ENCODE measurements around the gene TTC21A. TPM values are rescaled to one million over a fixed set of nuclear protein-coding genes. Genes with fewer than 3 reads are reported as not detected.
A peak's percentile ranks its signal among the peaks of the same experiment; 100 is the strongest.

TTC21A gene
- total RNA-seq, 4 donors from 2014 or later: 0.33 to 4.3 (median 1.1) TPM

DNA sequence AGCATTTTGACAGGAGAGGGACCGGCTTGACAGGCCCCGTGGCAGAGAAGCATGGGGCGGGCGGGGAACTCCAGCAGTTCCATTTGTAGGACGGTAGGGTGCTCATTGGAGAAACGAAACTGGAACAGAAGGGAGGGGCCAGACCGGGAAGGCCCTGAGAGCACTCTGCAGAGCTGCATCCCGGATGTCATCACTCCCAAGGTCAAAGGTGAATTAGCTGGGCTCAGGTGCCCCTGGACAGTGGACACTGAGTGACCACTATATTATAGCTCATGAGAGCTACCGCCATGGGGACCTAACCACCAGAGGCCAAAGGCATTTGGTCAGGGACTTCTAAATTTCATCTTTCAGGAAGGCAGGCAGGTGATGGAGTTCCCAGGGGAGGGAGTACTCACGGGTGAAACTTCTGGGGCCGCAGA, 38.6 kb downstream of the TTC21A start:
- Histone ChIP-seq H3K36me3 (peaks cover 0 to 47% of the 10 kb centered on the region in 2 donors), H3K4me3 (no peak overlapping the region), H3K9me3 (no peaks in the 10 kb centered on the region), H3K27ac (peak overlapping the region; percentile 94 to 100 (median 98)), H3K4me1 (peaks cover 77 to 84% of the 10 kb centered on the region in 2 donors), H3K27me3 (no peaks in the 10 kb centered on the region)
- TF ChIP-seq, protein P1, sequence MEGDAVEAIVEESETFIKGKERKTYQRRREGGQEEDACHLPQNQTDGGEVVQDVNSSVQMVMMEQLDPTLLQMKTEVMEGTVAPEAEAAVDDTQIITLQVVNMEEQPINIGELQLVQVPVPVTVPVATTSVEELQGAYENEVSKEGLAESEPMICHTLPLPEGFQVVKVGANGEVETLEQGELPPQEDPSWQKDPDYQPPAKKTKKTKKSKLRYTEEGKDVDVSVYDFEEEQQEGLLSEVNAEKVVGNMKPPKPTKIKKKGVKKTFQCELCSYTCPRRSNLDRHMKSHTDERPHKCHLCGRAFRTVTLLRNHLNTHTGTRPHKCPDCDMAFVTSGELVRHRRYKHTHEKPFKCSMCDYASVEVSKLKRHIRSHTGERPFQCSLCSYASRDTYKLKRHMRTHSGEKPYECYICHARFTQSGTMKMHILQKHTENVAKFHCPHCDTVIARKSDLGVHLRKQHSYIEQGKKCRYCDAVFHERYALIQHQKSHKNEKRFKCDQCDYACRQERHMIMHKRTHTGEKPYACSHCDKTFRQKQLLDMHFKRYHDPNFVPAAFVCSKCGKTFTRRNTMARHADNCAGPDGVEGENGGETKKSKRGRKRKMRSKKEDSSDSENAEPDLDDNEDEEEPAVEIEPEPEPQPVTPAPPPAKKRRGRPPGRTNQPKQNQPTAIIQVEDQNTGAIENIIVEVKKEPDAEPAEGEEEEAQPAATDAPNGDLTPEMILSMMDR (IDR thresholded peaks at IDR 0.05 in 4 of 5, conservative IDR thresholded peaks at IDR 0.05 in 1 of 5): peak in 1 of 5 experiments; percentile 27
- TF ChIP-seq POLR2A (IDR thresholded peaks at IDR 0.05): no peak
- intact Hi-C loops (cut with DNase I; ENCODE audit: low total_unique reads) (no loop called here), in situ Hi-C loops (cut with MboI; ENCODE audit: low sequenced_read_pairs in 4 of 4) (no loop called here)
- DNase-seq: no peak
- no peak for ATAC-seq

DNA sequence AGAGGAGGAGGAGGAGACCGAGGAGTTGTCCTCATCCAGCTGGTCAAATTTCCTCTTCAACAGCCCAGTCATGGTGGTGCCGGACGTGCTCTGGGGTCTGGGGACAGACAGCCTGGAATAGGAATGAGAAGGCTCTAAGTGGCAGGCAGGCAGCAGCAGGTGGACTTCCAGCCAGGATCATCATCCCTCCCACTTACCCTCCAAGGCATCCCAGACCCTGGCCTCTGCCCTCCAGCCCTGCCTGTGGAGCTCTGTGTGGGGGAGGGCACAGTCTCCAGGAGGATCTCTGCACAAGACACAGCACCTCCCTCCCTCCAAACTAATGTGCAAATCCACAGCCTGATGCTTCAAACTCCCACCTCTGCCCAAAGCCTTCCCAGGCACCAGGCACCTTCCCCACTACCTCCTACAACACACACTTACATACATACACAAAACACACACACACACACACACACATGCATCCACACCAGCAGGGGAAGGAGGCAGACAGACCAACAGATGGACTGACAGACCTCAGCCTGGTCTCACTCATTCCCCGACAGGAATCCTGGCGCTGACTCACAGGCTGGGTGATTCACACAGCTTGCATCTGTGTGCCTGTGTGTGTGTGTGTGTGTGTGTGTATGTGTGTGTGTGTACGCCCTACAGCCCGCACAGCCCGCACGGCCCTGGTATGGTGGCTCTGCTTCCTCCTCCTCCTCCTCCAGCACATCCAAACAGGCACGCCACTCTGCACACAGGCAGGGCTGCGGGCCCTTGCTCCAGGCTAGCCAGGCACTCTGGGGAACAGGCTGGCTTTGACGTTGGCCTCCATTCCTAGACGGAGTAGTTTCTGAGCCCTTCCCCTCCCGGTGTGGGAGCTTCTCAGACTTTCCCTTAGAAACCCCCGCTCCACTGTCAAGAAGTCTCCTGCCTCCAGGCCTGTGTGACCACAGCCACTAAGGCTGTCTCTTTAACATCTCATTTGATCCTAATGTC, 39.4 kb downstream of the TTC21A start:
- TF ChIP-seq, protein P1 (IDR thresholded peaks at IDR 0.05 in 4 of 5, conservative IDR thresholded peaks at IDR 0.05 in 1 of 5): no peak
- peak; percentile 23 to 35 for TF ChIP-seq POLR2A (IDR thresholded peaks at IDR 0.05)
- in situ Hi-C loops (cut with MboI; ENCODE audit: low sequenced_read_pairs in 4 of 4) (no loop called here), intact Hi-C loops (cut with DNase I; ENCODE audit: low total_unique reads) (no loop called here)
- peak; percentile 49 to 56 for ATAC-seq
- Histone ChIP-seq H3K27me3 (no peaks in the 10 kb centered on the region), H3K9me3 (no peaks in the 10 kb centered on the region), H3K4me1 (peaks cover 77 to 84% of the 10 kb centered on the region in 2 donors), H3K27ac (peak overlapping the region; percentile 94 to 100 (median 98)), H3K36me3 (peaks cover 0 to 46% of the 10 kb centered on the region in 2 donors), H3K4me3 (peak overlapping the region; percentile 25 to 93 (median 57))
- peak; percentile 75 to 89 for DNase-seq

DNA sequence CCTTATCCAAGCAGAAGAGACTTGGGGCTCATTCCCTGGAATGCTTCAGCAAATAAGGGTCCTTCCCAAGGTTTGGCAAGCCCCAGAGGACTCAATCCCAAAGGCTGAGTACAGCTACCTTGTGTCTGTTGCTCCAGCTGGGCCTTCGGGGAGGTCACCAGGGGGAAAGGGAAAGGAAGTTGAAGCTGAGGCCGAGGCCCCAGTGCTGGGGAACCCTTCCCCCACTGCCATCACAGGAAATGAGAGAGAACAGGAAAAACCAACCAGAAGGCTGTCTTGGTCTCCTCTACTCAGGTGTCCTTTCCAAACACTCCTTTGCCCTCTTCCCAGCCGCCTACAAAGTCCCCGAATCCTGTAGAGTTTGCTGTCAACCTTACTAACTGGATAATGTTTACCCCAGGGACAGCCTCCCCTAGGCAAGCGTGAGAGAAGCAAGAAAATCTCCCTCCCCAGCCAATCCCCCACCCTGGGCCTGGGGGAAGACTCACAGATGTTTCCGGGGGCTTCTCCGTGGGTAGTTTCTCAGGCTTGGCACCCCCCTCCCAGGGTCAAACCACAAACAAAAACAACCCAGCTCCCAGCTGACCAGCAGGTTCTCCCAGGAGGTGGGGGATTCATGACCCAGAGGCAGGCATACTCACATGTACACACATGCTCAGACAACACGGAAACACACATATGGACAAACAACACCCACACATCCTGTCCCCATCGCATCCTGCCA, 40.4 kb downstream of the TTC21A start:
- no peak for DNase-seq
- Histone ChIP-seq H3K9me3 (no peaks in the 10 kb centered on the region), H3K4me1 (peaks cover 70 to 77% of the 10 kb centered on the region in 2 donors), H3K36me3 (peaks cover 0 to 36% of the 10 kb centered on the region in 2 donors), H3K4me3 (peak overlapping the region; percentile 25 to 93 (median 57)), H3K27me3 (no peaks in the 10 kb centered on the region), H3K27ac (peak overlapping the region; percentile 94 to 100 (median 98))
- intact Hi-C loops (cut with DNase I; ENCODE audit: low total_unique reads) (no loop called here), in situ Hi-C loops (cut with MboI; ENCODE audit: low sequenced_read_pairs in 4 of 4) (no loop called here)
- ATAC-seq: no peak
- TF ChIP-seq, protein P1 (IDR thresholded peaks at IDR 0.05 in 4 of 5, conservative IDR thresholded peaks at IDR 0.05 in 1 of 5): no peak
- TF ChIP-seq POLR2A (IDR thresholded peaks at IDR 0.05): no peak

DNA sequence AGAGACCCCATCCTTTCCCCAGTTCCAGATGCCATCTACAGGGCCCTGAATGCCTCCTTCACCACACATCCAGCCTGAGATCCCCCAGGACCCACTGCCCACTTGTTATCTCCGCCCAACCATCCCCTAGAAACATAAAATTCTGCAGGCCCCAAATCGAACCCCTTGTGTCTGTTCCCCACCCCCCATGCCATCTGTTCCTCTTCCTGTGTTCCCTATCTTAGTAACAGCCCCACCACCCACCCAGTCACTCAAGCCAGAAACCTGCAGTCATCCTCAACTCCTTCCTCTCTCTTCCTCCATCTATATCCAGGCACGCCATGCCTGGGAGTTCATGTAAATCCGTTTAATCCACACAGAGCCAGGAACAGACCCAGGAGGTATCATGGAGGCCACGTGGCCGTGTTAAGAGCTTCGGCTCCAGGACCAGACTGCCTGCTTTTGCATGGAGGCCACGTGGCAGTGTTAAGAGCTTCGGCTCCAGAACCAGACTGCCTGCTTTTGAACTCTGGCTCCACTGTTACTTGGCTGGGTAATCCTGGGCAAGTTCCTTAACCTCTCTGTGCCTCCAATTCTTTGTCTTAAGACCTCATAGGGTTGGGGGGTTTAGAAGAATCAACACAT, 41.1 kb downstream of the TTC21A start:
- DNase-seq (no peak), ATAC-seq (no peak)
- H3K4me1 ChIP-seq: peaks cover 65 to 70% of the 10 kb centered on the region in 2 donors
- peaks cover 0 to 30% of the 10 kb centered on the region in 2 donors for H3K36me3 ChIP-seq
- H3K9me3 ChIP-seq: no peaks in the 10 kb centered on the region
- H3K27me3 ChIP-seq: no peaks in the 10 kb centered on the region
- TF ChIP-seq, protein P1 (IDR thresholded peaks at IDR 0.05 in 4 of 5, conservative IDR thresholded peaks at IDR 0.05 in 1 of 5): no peak
- TF ChIP-seq POLR2A (IDR thresholded peaks at IDR 0.05): no peak
- peak overlapping the region; percentile 94 to 100 (median 98) for H3K27ac ChIP-seq
- in situ Hi-C loops (cut with MboI; ENCODE audit: low sequenced_read_pairs in 4 of 4) (no loop called here), intact Hi-C loops (cut with DNase I; ENCODE audit: low total_unique reads) (no loop called here)
- peak overlapping the region; percentile 25 to 93 (median 57) for H3K4me3 ChIP-seq
